ENCODE results near the gene AMN. TPM values are rescaled to one million over a fixed set of nuclear protein-coding genes. Genes with fewer than 3 reads are reported as not detected.
"Not testable (repeated sequence)": the region's sequence is repeated elsewhere in the genome, so short reads cannot be mapped to it uniquely, and the experiment has no call there.

AMN gene
- total RNA-seq, 2 experiments from 2014 or later, result 2.6 to 2.8 TPM

DNA sequence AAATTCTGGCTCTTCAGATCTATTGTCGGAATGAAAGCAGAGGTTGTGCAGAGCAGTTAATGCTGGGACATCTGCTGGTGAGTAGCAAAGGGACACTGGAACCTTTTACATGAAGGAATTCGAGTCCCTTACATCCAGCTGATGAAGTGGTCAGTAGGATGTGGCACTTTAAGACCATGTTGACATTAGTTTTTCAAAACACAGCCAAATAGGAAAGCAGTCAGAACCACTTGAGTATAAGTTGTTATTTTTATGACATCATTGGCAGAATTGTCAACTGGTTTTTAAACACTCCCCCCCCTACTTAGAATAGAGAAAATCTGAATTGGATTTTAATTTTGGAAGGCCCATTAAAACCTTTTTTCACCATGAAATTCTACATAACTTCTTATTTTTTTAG, 46.8 kb upstream of the AMN start:
- Mint-ChIP-seq H3K27me3 (no peaks in the 10 kb centered on the region), H3K9me3 (no peaks in the 10 kb centered on the region), H3K4me1 (ENCODE audit: low read depth) (peaks cover 5% of the 10 kb centered on the region), H3K4me3 (no peak overlapping the region), H3K36me3 (ENCODE audit: low read depth) (peaks cover 32% of the 10 kb centered on the region), H3K27ac (no peak overlapping the region)
- DNase-seq, result no peak
- peaks cover 10% of the 10 kb centered on the region for H3K4me1 ChIP-seq (ENCODE audit: insufficient read depth, low read length)
- H3K36me3 ChIP-seq (ENCODE audit: insufficient read depth, low read length), result peaks cover 82% of the 10 kb centered on the region
- POLR2A ChIA-PET, result no interaction called here
- CTCF ChIA-PET, result interaction anchor here (1.0 kb wide), 1 partner anchor 12 kb away, joined by 3 read pairs; no protein-coding TSS in a partner anchor
- no peak for TF ChIP-seq CTCF (IDR thresholded peaks at IDR 0.05)
- no peak overlapping the region for H3K4me3 ChIP-seq (ENCODE audit: low read length)
- no peaks in the 10 kb centered on the region for H3K9me3 ChIP-seq (ENCODE audit: control insufficient read depth in 1 of 2, insufficient read depth in 1 of 2, low read length in 2 of 2)
- no peaks in the 10 kb centered on the region for H3K27me3 ChIP-seq (ENCODE audit: control insufficient read depth in 1 of 2, insufficient read depth in 2 of 2, low read length in 2 of 2)
- no peak for ATAC-seq (ENCODE audit: poor library complexity)
- intact Hi-C loops (cut with DNase I, micrococcal nuclease), result no loop called here
- no peak overlapping the region for H3K27ac ChIP-seq (ENCODE audit: low read depth in 1 of 2, low read length in 2 of 2)

- H3K27ac ChIP-seq (ENCODE audit: low read depth in 1 of 2, low read length in 2 of 2); H3K4me3 ChIP-seq (ENCODE audit: low read length); H3K27ac Mint-ChIP-seq; H3K4me3 Mint-ChIP-seq; ATAC-seq (ENCODE audit: poor library complexity); H3K9me3 ChIP-seq (ENCODE audit: control insufficient read depth in 1 of 2, insufficient read depth in 1 of 2, low read length in 2 of 2); H3K4me1 Mint-ChIP-seq (ENCODE audit: low read depth); DNase-seq; H3K4me1 ChIP-seq (ENCODE audit: insufficient read depth, low read length); intact Hi-C loops (cut with DNase I, micrococcal nuclease); H3K27me3 ChIP-seq (ENCODE audit: control insufficient read depth in 1 of 2, insufficient read depth in 2 of 2, low read length in 2 of 2); H3K27me3 Mint-ChIP-seq; H3K9me3 Mint-ChIP-seq: not testable (repeated sequence)
- peaks cover 67% of the 10 kb centered on the region for H3K36me3 ChIP-seq (ENCODE audit: insufficient read depth, low read length)
- peaks cover 28% of the 10 kb centered on the region for H3K36me3 Mint-ChIP-seq (ENCODE audit: low read depth)
- POLR2A ChIA-PET, result interaction anchor here (0.5 kb wide), 1 partner anchor 321 kb away, joined by 3 read pairs; no protein-coding TSS in a partner anchor
- CTCF ChIA-PET, result interaction anchor here (1.0 kb wide), 1 partner anchor 103 kb away, joined by 3 read pairs; no protein-coding TSS in a partner anchor
Measured at GRCh38 chr14:102877511-102877910, 45.0 kb upstream of the AMN start.

DNA sequence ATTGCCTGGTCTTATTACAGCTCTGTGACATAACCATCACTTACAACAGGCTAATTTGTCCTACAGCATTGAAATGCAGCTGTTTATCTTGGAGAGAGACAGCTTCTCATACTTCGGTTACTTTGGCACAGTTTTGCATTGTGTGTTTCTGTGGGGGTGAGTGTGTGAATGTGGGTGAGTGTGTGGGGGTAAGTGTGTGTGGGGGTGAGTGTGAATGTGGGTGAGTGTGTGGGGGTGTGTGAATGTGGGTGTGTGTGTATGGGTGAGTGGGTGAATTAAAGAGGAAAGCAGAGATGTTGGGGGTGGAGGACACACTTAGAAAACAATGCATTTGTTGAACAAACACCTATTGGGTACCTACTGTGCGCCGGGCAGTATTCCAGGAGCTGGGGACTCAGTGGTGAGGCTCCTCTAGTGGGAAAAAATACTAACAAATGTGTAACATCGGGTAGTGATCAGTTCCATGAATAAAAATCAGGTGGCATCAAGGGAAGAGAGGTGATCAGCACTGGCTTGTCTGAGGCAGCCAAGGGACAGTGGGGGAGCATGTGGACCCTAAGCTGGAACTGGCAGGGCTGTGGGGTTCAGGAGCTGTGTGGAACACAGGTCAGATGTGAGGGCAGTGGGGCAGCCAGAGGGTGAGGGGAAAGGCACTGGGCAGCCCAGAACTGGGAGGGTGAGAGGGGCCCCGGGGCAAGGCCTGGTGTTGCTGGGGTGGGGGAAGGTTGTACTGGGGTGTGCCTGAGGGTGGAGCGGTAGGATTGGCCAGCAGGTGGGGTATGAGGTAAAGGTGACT, 44.1 kb upstream of the AMN start:
- Mint-ChIP-seq H3K9me3 (no peaks in the 10 kb centered on the region), H3K27ac (no peak overlapping the region), H3K4me1 (ENCODE audit: low read depth) (no peaks in the 10 kb centered on the region), H3K27me3 (no peaks in the 10 kb centered on the region), H3K36me3 (ENCODE audit: low read depth) (peaks cover 26% of the 10 kb centered on the region), H3K4me3 (no peak overlapping the region)
- Histone ChIP-seq H3K4me1 (ENCODE audit: insufficient read depth, low read length) (no peaks in the 10 kb centered on the region), H3K27ac (ENCODE audit: low read depth in 1 of 2, low read length in 2 of 2) (no peak overlapping the region), H3K9me3 (ENCODE audit: control insufficient read depth in 1 of 2, insufficient read depth in 1 of 2, low read length in 2 of 2) (no peaks in the 10 kb centered on the region), H3K27me3 (ENCODE audit: control insufficient read depth in 1 of 2, insufficient read depth in 2 of 2, low read length in 2 of 2) (no peaks in the 10 kb centered on the region), H3K36me3 (ENCODE audit: insufficient read depth, low read length) (peaks cover 60% of the 10 kb centered on the region), H3K4me3 (ENCODE audit: low read length) (no peak overlapping the region)
- TF ChIP-seq CTCF (IDR thresholded peaks at IDR 0.05), result no peak
- CTCF ChIA-PET, result interaction anchor here (1.0 kb wide), 1 partner anchor 104 kb away, joined by 3 read pairs; no protein-coding TSS in a partner anchor
- ATAC-seq (ENCODE audit: poor library complexity), result no peak
- no peak for DNase-seq
- POLR2A ChIA-PET, result no interaction called here
- intact Hi-C loops (cut with DNase I, micrococcal nuclease), result no loop called here

Measured in CD4-positive, alpha-beta T cell (primary cell).